WI38 (cell line): Measurements from ENCODE around the gene MRPS15.

Experiments
- H3K4me3 ChIP-seq: 2 replicates; pipeline ENCODE4 v1.5.1; 2011; ENCODE audit warnings: low read depth, mild to moderate bottlenecking, control low read depth, low read length
- TF ChIP-seq, protein P1 (sequence below): IDR thresholded peaks from 2 replicates; pipeline ENCODE4 v1.5.1; 2012; ENCODE audit warnings: low read depth, mild to moderate bottlenecking, control low read depth, low read length

Gene MRPS15

DNA sequence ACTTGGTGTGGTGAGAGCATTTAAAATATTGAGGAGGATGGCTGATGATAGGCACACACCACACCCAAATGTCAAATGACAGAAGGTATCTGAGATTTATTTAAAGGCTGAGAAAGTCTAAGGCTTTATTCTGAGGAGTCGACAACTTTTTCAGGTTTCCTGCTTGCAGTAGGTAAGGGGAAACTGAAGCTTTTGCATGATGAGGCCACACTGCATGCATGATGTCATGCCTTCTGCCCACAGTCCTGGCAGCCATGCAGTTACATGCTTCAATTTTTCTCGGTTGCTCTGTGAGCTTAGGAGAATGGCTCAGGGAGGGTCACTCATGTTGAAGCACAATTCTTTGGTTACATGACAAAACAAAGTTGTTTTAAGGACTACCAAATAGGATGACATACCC is 20.9 kb downstream of the MRPS15 start:
- H3K4me3 ChIP-seq, result no peak overlapping the region
- TF ChIP-seq, protein P1, sequence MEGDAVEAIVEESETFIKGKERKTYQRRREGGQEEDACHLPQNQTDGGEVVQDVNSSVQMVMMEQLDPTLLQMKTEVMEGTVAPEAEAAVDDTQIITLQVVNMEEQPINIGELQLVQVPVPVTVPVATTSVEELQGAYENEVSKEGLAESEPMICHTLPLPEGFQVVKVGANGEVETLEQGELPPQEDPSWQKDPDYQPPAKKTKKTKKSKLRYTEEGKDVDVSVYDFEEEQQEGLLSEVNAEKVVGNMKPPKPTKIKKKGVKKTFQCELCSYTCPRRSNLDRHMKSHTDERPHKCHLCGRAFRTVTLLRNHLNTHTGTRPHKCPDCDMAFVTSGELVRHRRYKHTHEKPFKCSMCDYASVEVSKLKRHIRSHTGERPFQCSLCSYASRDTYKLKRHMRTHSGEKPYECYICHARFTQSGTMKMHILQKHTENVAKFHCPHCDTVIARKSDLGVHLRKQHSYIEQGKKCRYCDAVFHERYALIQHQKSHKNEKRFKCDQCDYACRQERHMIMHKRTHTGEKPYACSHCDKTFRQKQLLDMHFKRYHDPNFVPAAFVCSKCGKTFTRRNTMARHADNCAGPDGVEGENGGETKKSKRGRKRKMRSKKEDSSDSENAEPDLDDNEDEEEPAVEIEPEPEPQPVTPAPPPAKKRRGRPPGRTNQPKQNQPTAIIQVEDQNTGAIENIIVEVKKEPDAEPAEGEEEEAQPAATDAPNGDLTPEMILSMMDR, result no peak

DNA sequence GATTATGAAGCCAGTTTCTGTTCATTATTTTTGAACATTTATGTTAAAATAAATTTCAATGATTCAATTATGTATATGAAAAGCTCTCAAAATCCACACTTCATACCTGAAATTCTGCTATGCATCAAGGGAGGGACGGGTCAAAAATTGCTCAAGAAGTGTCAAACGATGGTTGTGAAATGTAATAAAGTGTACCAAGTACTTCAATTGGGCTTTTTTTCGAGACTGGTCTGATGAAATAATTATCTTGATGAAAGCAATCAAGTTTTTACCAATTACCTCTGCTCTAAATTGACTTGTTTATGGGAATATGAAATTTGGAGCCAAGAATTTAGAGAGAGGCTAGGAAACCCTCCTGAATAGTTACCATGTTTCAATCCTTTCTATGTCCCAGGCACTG is 21.8 kb downstream of the MRPS15 start:
- no peak overlapping the region for H3K4me3 ChIP-seq

DNA sequence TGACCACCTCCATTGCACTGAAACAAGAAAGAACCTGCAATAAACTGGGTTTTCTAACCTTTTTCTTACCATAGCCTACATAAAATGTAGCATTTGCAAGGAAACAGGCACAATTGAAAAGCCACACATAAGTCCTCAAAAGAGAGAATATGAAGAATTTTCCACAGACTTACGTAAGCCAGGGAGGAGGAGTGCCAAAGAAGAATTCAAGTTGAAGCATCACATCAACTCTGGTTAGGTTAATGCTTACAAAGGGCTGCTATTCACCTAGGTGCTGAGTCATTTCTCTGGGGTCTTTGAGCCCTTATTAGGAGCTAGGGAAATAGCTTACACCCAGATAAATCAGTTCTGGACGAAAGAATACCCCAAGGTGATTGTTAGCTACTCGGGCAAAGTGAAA is 23.5 kb downstream of the MRPS15 start:
- no peak overlapping the region for H3K4me3 ChIP-seq
- TF ChIP-seq, protein P1, result no peak

More for the DNA sequence above, 21.8 kb downstream of the MRPS15 start:
- TF ChIP-seq, protein P1, result no peak

DNA sequence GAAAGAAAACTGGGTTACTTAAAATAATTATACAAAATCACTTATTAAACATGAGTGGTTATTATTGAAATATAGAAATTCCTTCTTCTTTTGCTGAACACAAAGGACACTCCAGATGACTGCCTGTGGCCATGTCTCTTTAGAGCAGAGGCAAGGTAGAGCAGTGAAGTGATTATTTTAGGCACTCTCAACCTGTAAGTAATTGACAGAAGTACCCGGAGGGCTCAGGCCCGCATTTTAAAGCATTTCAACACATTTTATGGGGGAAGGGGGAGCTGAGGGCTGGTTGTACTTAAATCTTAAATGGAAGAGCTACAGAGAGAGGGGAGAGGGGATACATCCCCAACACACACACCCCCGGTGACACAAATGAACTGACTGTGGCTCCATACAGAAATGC is 24.1 kb downstream of the MRPS15 start:
- TF ChIP-seq, protein P1, result no peak
- H3K4me3 ChIP-seq, result no peak overlapping the region

DNA sequence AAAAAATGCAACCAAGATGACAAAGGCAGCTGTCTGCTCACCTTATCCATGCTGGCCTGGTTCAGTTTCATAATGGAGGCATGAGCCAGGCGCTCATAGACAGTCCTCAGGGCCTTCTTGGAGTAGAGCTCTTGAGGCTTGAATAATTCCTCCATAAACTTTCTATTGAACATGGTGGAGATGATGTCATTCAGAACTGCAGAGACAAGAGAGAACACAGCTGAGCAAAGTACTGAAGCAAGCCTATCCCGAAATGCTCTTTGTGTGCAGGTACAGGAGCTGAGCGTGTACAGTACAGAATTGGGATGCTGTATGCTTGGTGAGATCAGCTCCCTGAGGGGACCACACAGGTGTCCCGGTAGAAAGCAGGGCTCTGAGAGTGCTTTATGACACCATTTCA is 25.5 kb downstream of the MRPS15 start:
- TF ChIP-seq, protein P1, result no peak
- H3K4me3 ChIP-seq, result no peak overlapping the region

DNA sequence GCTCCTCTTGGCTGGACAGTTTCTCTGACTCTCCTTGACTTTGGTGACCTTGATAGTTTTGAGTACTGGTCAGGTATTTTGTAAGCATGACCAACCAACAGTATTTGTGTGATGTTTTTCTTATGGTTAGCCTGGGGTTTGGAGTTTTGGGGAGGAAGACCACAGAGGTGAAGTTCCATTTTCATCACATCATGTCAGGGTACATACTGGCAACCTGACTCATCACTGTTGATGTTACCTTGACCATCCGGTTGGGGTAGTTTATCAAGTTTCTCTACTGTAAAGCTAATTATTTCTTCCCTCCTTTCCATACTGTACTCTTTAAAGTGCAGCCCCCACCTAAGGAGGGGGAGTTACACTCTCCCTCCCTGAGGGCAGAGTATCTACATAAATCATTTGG is 27.4 kb downstream of the MRPS15 start:
- no peak overlapping the region for H3K4me3 ChIP-seq
- TF ChIP-seq, protein P1, result no peak

DNA sequence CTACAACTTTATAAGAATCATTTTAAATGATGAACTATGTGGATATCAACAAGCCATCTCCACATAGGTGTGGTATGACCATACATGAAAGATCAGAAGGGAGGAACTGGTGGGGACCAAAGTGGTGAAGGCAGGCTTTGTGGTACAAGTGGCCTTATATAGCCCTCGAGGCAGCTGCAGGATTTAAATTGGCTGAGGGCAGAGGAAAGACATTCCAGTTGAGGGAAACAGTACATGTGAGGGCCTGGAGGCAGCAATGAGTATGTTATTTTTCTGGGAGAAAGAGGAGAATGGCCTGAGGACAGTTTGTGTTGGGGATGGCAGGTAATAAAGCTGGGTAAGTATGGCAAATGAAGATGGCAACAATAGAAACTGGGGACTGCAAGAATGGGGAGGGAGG is 31.1 kb downstream of the MRPS15 start:
- TF ChIP-seq, protein P1, result no peak

More for the DNA sequence above, 31.1 kb downstream of the MRPS15 start:
- H3K4me3 ChIP-seq, result no peak overlapping the region
